Measurements from ENCODE around the gene KCNMA1. TPM values are rescaled to one million over a fixed set of nuclear protein-coding genes. Genes with fewer than 3 reads are reported as not detected.

KCNMA1 gene
- total and polyA plus RNA-seq, 9 of the 15 experiments (the other 6 are each of a cell fraction or from before 2014, with no cell fraction given) = 0.01 to 0.95 (median 0.15) TPM; not detected in 4

GRCh38 chr10:77266242-77266641 lies 371.4 kb downstream of the KCNMA1 start:
- no peak overlapping the region for H3K4me2 ChIP-seq (ENCODE audit: insufficient read depth, low read length)
- 2% methylated on average over 2 of the region's 2 CpGs for WGBS (ENCODE audit: insufficient coverage, low coverage, missing lambda C conversion rate)
- no peak overlapping the region for H3K27ac ChIP-seq (ENCODE audit: extremely low read depth, low read depth, low read length)
- no peak overlapping the region for H3K9ac ChIP-seq (ENCODE audit: insufficient read depth in 1 of 2, low read depth in 2 of 2, low read length in 2 of 2)
- no peaks in the 10 kb centered on the region for H3K9me3 ChIP-seq (replicated peaks; ENCODE audit: control insufficient read depth, insufficient read depth, low read depth, low read length)
- no peaks in the 10 kb centered on the region for H3K36me3 ChIP-seq (ENCODE audit: control insufficient read depth, insufficient read depth, low read length)
- no peak for TF ChIP-seq TBP (optimal IDR thresholded peaks at IDR 0.05; ENCODE audit: low read depth, low read length)
- ATAC-seq = no peak
- BruUV-seq (replicated peaks) = no TSS peak
- intact Hi-C loops (cut with micrococcal nuclease) (no loop called here), in situ Hi-C loops (cut with MboI) (no loop called here)
- no peaks in the 10 kb centered on the region for H3K79me2 ChIP-seq (ENCODE audit: control insufficient read depth, insufficient read depth, low read length)
- no peaks in the 10 kb centered on the region for H3K9me1 ChIP-seq (ENCODE audit: control insufficient read depth, insufficient read depth, low read length)
- no peak for DNase-seq (ENCODE audit: extremely low read depth in 1 of 4, low spot score in 3 of 4)
- no peaks in the 10 kb centered on the region for H3K27me3 ChIP-seq (ENCODE audit: control insufficient read depth in 2 of 2, insufficient read depth in 2 of 2, low read length in 2 of 2)
- no peak for FAIRE-seq
- no peaks in the 10 kb centered on the region for H3K4me1 ChIP-seq (replicated peaks in 1 of 2; ENCODE audit: control insufficient read depth in 2 of 2, insufficient read depth in 2 of 2, low read length in 2 of 2)
- ChIA-PET POLR2A (no interaction called here), CTCF (ENCODE audit: low intra/inter-chr PET ratio) (no interaction called here)
- no peak overlapping the region for H3K4me3 ChIP-seq
- H2AFZ ChIP-seq (ENCODE audit: low read depth, low read length) = no peak overlapping the region
- H4K20me1 ChIP-seq (replicated peaks; ENCODE audit: control insufficient read depth, insufficient read depth, low read length) = no peaks in the 10 kb centered on the region

GRCh38 chr10:77264527-77264926 lies 373.1 kb downstream of the KCNMA1 start:
- Histone ChIP-seq H3K9me1 (ENCODE audit: control insufficient read depth, insufficient read depth, low read length) (no peaks in the 10 kb centered on the region), H3K79me2 (ENCODE audit: control insufficient read depth, insufficient read depth, low read length) (no peaks in the 10 kb centered on the region), H3K4me3 (no peak overlapping the region), H4K20me1 (replicated peaks; ENCODE audit: control insufficient read depth, insufficient read depth, low read length) (no peaks in the 10 kb centered on the region), H3K36me3 (ENCODE audit: control insufficient read depth, insufficient read depth, low read length) (no peaks in the 10 kb centered on the region), H3K9me3 (replicated peaks; ENCODE audit: control insufficient read depth, insufficient read depth, low read depth, low read length) (no peaks in the 10 kb centered on the region), H3K27me3 (ENCODE audit: control insufficient read depth in 2 of 2, insufficient read depth in 2 of 2, low read length in 2 of 2) (no peaks in the 10 kb centered on the region), H3K4me2 (ENCODE audit: insufficient read depth, low read length) (no peak overlapping the region), H3K9ac (ENCODE audit: insufficient read depth in 1 of 2, low read depth in 2 of 2, low read length in 2 of 2) (no peak overlapping the region), H2AFZ (ENCODE audit: low read depth, low read length) (no peak overlapping the region), H3K27ac (ENCODE audit: extremely low read depth, low read depth, low read length) (no peak overlapping the region), H3K4me1 (replicated peaks in 1 of 2; ENCODE audit: control insufficient read depth in 2 of 2, insufficient read depth in 2 of 2, low read length in 2 of 2) (no peaks in the 10 kb centered on the region)
- in situ Hi-C loops (cut with MboI) = no loop called here
- no peak for FAIRE-seq
- ChIA-PET POLR2A (interaction anchor here (0.7 kb wide), 1 partner anchor 1969 kb away, joined by 3 read pairs; no protein-coding TSS in a partner anchor), CTCF (ENCODE audit: low intra/inter-chr PET ratio) (no interaction called here)
- intact Hi-C loops (cut with micrococcal nuclease) = no loop called here
- WGBS (ENCODE audit: insufficient coverage, low coverage, missing lambda C conversion rate) = 2% methylated on average over 3 of the region's 3 CpGs
- DNase-seq (ENCODE audit: extremely low read depth in 1 of 4, low spot score in 3 of 4) = no peak
- no TSS peak for BruUV-seq (replicated peaks)
- no peak for ATAC-seq
- TF ChIP-seq KLF6 (CRISPR knock-in tag; IDR thresholded peaks at IDR 0.05; ENCODE audit: borderline replicate concordance) (no peak), FOXJ2 (tag; IDR thresholded peaks at IDR 0.05) (no peak), SIN3A (IDR thresholded peaks at IDR 0.05; ENCODE audit: borderline replicate concordance in 2 of 2, control insufficient read depth in 1 of 2, low read depth in 2 of 2, low read length in 2 of 2) (no peak), TCFL5 (CRISPR knock-in tag; conservative IDR thresholded peaks at IDR 0.05) (no peak), CCAR2 (IDR thresholded peaks at IDR 0.05; ENCODE audit: low read depth, low read length) (no peak), STAT5A (IDR thresholded peaks at IDR 0.05; ENCODE audit: borderline replicate concordance, low read length) (no peak), ZNF124 (CRISPR knock-in tag; IDR thresholded peaks at IDR 0.05) (no peak), ZNF740 (CRISPR knock-in tag; IDR thresholded peaks at IDR 0.05) (no peak), ZNF740 (tag; IDR thresholded peaks at IDR 0.05) (no peak), CHD1 (IDR thresholded peaks at IDR 0.05; ENCODE audit: low read length) (no peak), LCOR (CRISPR knock-in tag; IDR thresholded peaks at IDR 0.05) (no peak), ZBTB43 (CRISPR knock-in tag; IDR thresholded peaks at IDR 0.05) (no peak), TAF1 (IDR thresholded peaks at IDR 0.05; ENCODE audit: control insufficient read depth, extremely low read depth, insufficient read depth, low read length, severe bottlenecking) (no peak), ZNF133 (CRISPR knock-in tag; IDR thresholded peaks at IDR 0.05) (no peak), RHOXF2B (CRISPR knock-in tag; conservative IDR thresholded peaks at IDR 0.05) (no peak)
